HG03039 (cell line): ENCODE results near the gene CDCP2.
"Not testable (repeated sequence)": the region's sequence is repeated elsewhere in the genome, so short reads cannot be mapped to it uniquely, and the experiment has no call there.

ENCODE experiments used
- ATAC-seq: cut with Tn5 transposase; IDR thresholded peaks from one replicate; pipeline ENCODE4 v1.9.1; 2021; ENCODE audit warnings: mild to moderate bottlenecking, moderate library complexity; ENCODE audit not compliant: unreplicated experiment

CDCP2 gene

GRCh38 chr1:54118704-54119103 lies 34.1 kb downstream of the CDCP2 start:
- no peak for ATAC-seq

DNA sequence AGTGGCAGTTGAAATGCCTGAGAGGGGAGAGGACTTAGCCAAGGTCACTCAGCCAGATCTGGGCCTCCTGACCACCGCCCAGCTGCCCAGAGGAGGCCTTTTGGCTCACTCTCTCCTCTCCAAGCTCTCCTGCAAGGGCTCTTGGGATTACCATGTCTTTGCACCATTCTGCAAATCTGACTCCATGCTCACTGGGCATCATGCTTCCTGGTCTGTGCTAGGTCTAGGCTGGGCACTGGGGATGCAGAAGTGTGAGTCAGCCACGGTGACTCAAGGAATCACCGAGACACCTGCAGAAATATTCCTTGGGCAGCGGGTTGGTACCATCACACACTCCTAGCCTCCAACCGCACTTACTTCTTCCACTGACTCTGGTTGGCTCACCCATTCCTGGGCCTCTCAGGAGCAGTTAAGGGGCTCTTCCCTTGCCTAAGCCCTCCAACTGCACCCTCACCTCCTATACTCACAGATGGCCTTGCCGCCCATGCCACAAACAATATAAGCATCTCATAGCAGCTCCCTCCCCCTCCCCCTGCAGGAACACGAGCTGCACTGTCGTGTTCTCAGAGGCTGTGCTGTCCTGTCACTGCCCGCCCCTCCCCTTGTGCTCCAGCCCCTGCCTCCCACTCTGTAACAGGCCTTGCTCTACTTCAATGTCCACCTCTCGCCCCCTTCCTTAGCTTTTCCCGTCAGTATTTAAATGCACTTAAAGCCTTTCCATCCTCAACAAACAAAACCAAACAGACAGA lies 34.8 kb downstream of the CDCP2 start:
- ATAC-seq: no peak

DNA sequence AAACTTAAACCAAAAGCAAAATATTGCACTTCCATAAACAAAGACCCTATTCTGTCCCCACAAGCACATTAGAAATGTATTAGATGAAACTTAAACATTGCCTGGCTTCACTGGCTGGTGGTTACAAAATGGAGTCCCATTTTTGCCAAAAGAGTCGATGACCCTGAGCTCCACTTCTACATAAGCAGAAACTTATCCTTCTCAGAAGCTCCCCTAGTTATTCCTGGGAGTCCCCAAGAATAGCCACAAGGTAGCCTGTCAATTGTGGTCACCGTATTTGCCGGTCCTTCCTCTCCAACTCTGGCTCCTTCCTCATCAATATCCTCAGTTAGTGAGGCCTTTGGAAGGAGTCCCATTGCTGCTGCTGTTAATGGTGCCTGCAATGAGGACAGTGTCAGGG lies 37.3 kb downstream of the CDCP2 start:
- no peak for ATAC-seq

- no peak for ATAC-seq
Measured at GRCh38 chr1:54114955-54115354, 37.8 kb downstream of the CDCP2 start.

GRCh38 chr1:54114001-54114400 lies 38.8 kb downstream of the CDCP2 start:
- ATAC-seq: no peak

DNA sequence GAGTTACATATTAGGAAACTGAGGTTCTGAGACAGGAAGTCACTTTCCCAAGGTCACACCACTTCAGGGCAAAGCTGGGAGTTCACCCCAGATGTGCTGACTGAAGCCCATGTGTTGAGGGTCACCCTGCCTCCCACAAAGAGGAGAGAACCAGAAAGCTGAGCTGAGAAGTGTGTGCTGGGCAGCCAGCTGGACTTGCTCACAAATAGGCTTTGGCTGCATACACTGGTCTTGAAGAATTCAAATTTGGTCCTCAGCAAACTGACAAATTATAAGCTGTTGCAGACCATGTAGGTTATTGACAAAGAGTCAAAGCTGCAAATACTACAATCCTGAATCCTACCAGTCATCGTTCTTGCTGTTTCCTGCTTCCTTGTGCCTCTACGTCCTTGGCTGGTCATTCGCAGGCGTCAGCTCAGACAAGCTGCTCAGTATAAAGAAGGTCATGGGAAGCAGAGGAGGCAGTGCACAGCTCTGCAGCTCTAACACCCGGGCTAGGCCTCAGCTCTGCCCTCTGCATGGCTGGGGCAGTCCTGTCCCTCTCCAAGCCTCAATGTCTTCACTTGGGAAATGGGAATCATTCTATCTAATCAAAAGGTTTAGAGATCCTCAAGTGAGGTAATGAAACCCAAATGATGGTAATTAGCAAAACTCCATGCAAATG lies 40.0 kb downstream of the CDCP2 start:
- no peak for ATAC-seq

- no peak for ATAC-seq
Measured at GRCh38 chr1:54112027-54112426, 40.8 kb downstream of the CDCP2 start.

DNA sequence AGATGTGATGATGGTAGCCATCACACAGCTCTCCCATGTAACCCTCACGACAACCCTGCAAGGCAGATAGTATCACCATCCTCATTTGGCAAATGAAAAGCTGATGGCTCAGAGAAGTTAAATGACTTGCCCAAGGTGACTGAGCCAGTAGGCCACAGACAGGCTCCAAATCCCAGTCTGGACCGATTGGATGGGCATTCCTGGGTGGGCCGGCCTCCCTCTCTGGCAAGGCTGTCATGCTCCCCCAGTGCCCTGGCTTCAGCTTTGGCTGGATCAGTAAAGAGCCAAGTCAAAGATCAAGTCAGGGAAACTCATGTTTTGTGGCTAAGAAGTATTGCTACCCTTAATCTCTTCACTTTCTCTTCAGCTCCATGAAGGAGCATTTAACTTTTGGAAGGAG lies 41.2 kb downstream of the CDCP2 start:
- ATAC-seq: no peak

DNA sequence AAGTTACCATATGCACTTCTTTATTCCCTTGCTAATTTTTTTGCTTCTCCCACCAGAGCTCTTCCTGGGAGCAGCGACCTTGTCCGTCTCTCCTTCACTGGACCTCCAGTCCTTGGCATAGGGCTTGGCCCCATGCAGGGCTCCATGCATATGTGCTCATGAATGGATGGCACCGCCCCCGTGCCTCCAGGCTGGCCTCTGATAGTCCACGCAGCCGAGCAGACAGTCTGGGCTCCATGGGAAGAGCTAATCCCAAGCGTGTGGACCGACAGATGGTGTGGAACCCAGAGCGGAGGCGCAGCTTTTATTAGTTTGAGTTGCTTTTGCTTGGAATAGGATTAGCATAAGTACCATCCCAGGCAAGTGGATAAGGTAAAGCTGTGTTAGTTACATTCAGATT lies 41.8 kb downstream of the CDCP2 start:
- no peak for ATAC-seq

- no peak for ATAC-seq
Measured at GRCh38 chr1:54109129-54110090, 43.4 kb downstream of the CDCP2 start.

DNA sequence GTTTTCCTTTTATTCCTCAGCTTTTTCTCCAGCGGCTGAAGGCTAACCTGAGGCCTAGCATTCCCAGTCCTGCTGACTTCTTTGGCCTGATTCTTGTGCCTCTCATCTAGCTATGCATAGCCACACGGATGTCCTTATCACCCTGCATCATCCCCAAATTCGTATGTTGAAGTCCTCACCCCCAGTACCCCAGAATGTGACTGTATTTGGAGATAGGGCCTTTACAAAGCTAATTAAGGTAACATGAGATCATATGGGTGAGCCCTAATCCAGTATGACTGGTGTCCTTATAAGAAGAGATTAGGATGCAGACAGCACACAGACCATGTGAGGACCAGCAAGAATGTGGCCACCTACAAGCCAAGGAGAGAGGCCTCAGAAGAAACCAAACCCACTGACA lies 44.6 kb downstream of the CDCP2 start:
- ATAC-seq: no peak

GRCh38 chr1:54107131-54107530 lies 45.7 kb downstream of the CDCP2 start:
- ATAC-seq: no peak

GRCh38 chr1:54105736-54106269 lies 47.0 kb downstream of the CDCP2 start:
- ATAC-seq: no peak

- ATAC-seq: no peak
Measured at GRCh38 chr1:54105080-54105479, 47.7 kb downstream of the CDCP2 start.

- not testable (repeated sequence) for ATAC-seq
Measured at GRCh38 chr1:54104613-54105012, 48.2 kb downstream of the CDCP2 start.

DNA sequence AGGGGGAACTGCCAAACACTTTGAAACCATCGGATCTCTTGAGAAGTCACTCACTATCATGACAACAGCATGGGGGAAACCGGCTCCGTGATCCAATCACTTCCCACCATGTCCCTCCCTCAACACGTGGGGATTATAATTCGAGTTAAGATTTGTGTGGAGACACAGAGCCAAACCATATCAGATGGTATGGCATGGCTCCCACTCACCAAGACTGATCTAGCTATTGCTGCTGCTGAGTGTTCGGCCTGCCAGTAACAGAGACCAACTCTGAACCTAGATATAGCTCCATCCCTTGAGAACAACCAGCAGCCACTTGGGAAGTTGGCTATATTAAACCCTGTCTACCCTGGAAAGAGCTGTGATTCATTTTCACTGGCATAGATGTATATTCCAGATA lies 49.4 kb downstream of the CDCP2 start:
- ATAC-seq: no peak

DNA sequence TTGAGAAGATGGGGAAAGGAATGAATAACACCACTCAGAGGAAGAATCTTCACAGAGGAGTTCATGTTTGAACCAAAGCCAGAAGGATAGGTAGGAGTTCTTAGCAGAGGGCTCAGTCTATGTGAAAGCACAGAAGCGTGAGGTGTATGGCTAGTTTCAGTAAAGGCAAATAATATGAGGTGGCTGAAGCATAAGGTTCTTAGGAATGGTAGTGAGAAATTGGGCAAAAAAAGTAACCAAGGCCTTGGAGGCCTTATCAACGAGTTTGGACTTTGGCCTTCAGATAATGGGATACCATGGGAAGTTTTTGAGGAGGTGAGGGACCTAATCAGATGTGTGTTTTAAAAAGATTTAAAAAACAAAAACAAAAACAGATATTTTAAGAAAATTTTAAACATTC lies 52.3 kb downstream of the CDCP2 start:
- ATAC-seq: no peak

- no peak for ATAC-seq
Measured at GRCh38 chr1:54099061-54099610, 53.7 kb downstream of the CDCP2 start.

- ATAC-seq: no peak
Measured at GRCh38 chr1:54096877-54097240, 55.9 kb downstream of the CDCP2 start.

GRCh38 chr1:54096227-54096876 lies 56.4 kb downstream of the CDCP2 start:
- no peak for ATAC-seq
